SJSA1 (cell line): ENCODE data around the gene ZNF831. TPM values are rescaled to one million over a fixed set of nuclear protein-coding genes. Genes with fewer than 3 reads are reported as not detected.

Experiments used
- DNase-seq, 2 experiments: peaks; one replicate each; pipeline ENCODE4 v3.0.0-alpha.2; 2015 to 2020; ENCODE audit warnings: low spot score in 2 of 2, low read depth in 1 of 2
- H3K27ac ChIP-seq: fragments of 250-450 bp; sonication (Bioruptor Pico); 2 replicates; pipeline ENCODE4 v1.5.1; 2020; ENCODE audit warnings: mild to moderate bottlenecking, moderate library complexity
- H3K27me3 ChIP-seq: fragments of 250-450 bp; sonication (Bioruptor Pico); replicated peaks from 2 replicates; pipeline ENCODE4 v1.5.1; 2020; ENCODE audit warnings: mild to moderate bottlenecking, moderate library complexity
- H3K36me3 ChIP-seq: fragments of 250-450 bp; sonication (Bioruptor Pico); 2 replicates; pipeline ENCODE4 v1.5.1; 2020; ENCODE audit warnings: mild to moderate bottlenecking
- H3K4me1 ChIP-seq: fragments of 250-450 bp; sonication (Bioruptor Pico); replicated peaks from 2 replicates; pipeline ENCODE4 v1.6.1; 2021; ENCODE audit warnings: mild to moderate bottlenecking
- H3K4me3 ChIP-seq: fragments of 250-450 bp; sonication (Bioruptor Pico); 2 replicates; pipeline ENCODE4 v1.5.1; 2020; ENCODE audit warnings: mild to moderate bottlenecking
- H3K9me3 ChIP-seq: fragments of 250-450 bp; sonication (Bioruptor Pico); replicated peaks from 2 replicates; pipeline ENCODE4 v1.5.1; 2020; ENCODE audit warnings: mild to moderate bottlenecking
- total RNA-seq: library from RNA; depleted of rRNA; stranded (reverse); fragments of >200 nt; shearing (Covaris generic); gene quantifications from 2 replicates; pipeline ENCODE4 v1.2.3, GENCODE V29; 2014

Gene ZNF831
- total RNA-seq, 1 experiment from 2014 or later: not detected

GRCh38 chr20:59131551-59132285 lies 31.9 kb upstream of the ZNF831 start:
- Histone ChIP-seq H3K9me3 (no peaks in the 10 kb centered on the region), H3K36me3 (no peaks in the 10 kb centered on the region), H3K4me3 (no peak overlapping the region), H3K27ac (no peak overlapping the region), H3K4me1 (no peaks in the 10 kb centered on the region), H3K27me3 (no peaks in the 10 kb centered on the region)
- DNase-seq: no peak

GRCh38 chr20:59134182-59134581 lies 29.4 kb upstream of the ZNF831 start:
- H3K9me3 ChIP-seq: no peaks in the 10 kb centered on the region
- H3K4me3 ChIP-seq: no peak overlapping the region
- no peaks in the 10 kb centered on the region for H3K36me3 ChIP-seq
- H3K27me3 ChIP-seq: no peaks in the 10 kb centered on the region
- no peak for DNase-seq
- H3K27ac ChIP-seq: no peak overlapping the region
- no peaks in the 10 kb centered on the region for H3K4me1 ChIP-seq

- no peak for DNase-seq
- Histone ChIP-seq H3K36me3 (no peaks in the 10 kb centered on the region), H3K9me3 (no peaks in the 10 kb centered on the region), H3K27ac (no peak overlapping the region), H3K27me3 (no peaks in the 10 kb centered on the region), H3K4me3 (no peak overlapping the region), H3K4me1 (no peaks in the 10 kb centered on the region)
Observed at GRCh38 chr20:59135093-59135492, 28.5 kb upstream of the ZNF831 start.

- Histone ChIP-seq H3K27me3 (no peaks in the 10 kb centered on the region), H3K4me3 (no peak overlapping the region), H3K27ac (no peak overlapping the region), H3K9me3 (no peaks in the 10 kb centered on the region), H3K36me3 (no peaks in the 10 kb centered on the region), H3K4me1 (no peaks in the 10 kb centered on the region)
- no peak for DNase-seq
Observed at GRCh38 chr20:59136027-59136426, 27.6 kb upstream of the ZNF831 start.

- H3K4me3 ChIP-seq: no peak overlapping the region
- H3K4me1 ChIP-seq: no peaks in the 10 kb centered on the region
- no peak for DNase-seq
- 0 out of 2 replicates have a peak, but pooled peaks cover 2% of the 10 kb centered on the region for H3K27me3 ChIP-seq
- no peak overlapping the region for H3K27ac ChIP-seq
- H3K36me3 ChIP-seq: no peaks in the 10 kb centered on the region
- H3K9me3 ChIP-seq: no peaks in the 10 kb centered on the region
Observed at GRCh38 chr20:59137532-59137931, 26.1 kb upstream of the ZNF831 start.

- Histone ChIP-seq H3K27me3 (0 out of 2 replicates have a peak, but pooled peaks cover 3% of the 10 kb centered on the region), H3K9me3 (no peaks in the 10 kb centered on the region), H3K4me3 (no peak overlapping the region), H3K4me1 (no peaks in the 10 kb centered on the region), H3K36me3 (no peaks in the 10 kb centered on the region), H3K27ac (no peak overlapping the region)
- no peak for DNase-seq
Observed at GRCh38 chr20:59138114-59138748, 25.4 kb upstream of the ZNF831 start.

- Histone ChIP-seq H3K4me3 (no peak overlapping the region), H3K27me3 (0 out of 2 replicates have a peak, but pooled peaks cover 3% of the 10 kb centered on the region), H3K4me1 (no peaks in the 10 kb centered on the region), H3K9me3 (no peaks in the 10 kb centered on the region), H3K36me3 (no peaks in the 10 kb centered on the region), H3K27ac (no peak overlapping the region)
- DNase-seq: no peak
Observed at GRCh38 chr20:59139998-59140397, 23.6 kb upstream of the ZNF831 start.

GRCh38 chr20:59141818-59142581 lies 21.6 kb upstream of the ZNF831 start:
- H3K27ac ChIP-seq: no peak overlapping the region
- H3K4me3 ChIP-seq: no peak overlapping the region
- no peaks in the 10 kb centered on the region for H3K36me3 ChIP-seq
- H3K4me1 ChIP-seq: no peaks in the 10 kb centered on the region
- no peaks in the 10 kb centered on the region for H3K9me3 ChIP-seq
- H3K27me3 ChIP-seq: peaks cover 3% of the 10 kb centered on the region; the same call in 1 of the 2 replicates
- no peak for DNase-seq

GRCh38 chr20:59143326-59143725 lies 20.3 kb upstream of the ZNF831 start:
- H3K4me1 ChIP-seq: no peaks in the 10 kb centered on the region
- no peak for DNase-seq
- no peaks in the 10 kb centered on the region for H3K9me3 ChIP-seq
- peaks cover 3% of the 10 kb centered on the region; the same call in 1 of the 2 replicates for H3K27me3 ChIP-seq
- no peak overlapping the region for H3K27ac ChIP-seq
- H3K4me3 ChIP-seq: no peak overlapping the region
- no peaks in the 10 kb centered on the region for H3K36me3 ChIP-seq

- H3K36me3 ChIP-seq: no peaks in the 10 kb centered on the region
- no peaks in the 10 kb centered on the region for H3K9me3 ChIP-seq
- no peaks in the 10 kb centered on the region for H3K4me1 ChIP-seq
- H3K27ac ChIP-seq: no peak overlapping the region
- DNase-seq: no peak
- peaks cover 3% of the 10 kb centered on the region; the same call in 1 of the 2 replicates for H3K27me3 ChIP-seq
- no peak overlapping the region for H3K4me3 ChIP-seq
Observed at GRCh38 chr20:59144179-59144830, 19.3 kb upstream of the ZNF831 start.

- H3K4me1 ChIP-seq: no peaks in the 10 kb centered on the region
- peaks cover 5% of the 10 kb centered on the region; the same call in 1 of the 2 replicates for H3K27me3 ChIP-seq
- no peaks in the 10 kb centered on the region for H3K36me3 ChIP-seq
- no peak for DNase-seq
- no peak overlapping the region for H3K4me3 ChIP-seq
- H3K27ac ChIP-seq: no peak overlapping the region
- no peaks in the 10 kb centered on the region for H3K9me3 ChIP-seq
Observed at GRCh38 chr20:59144831-59145196, 18.8 kb upstream of the ZNF831 start.

GRCh38 chr20:59145247-59145923 lies 18.2 kb upstream of the ZNF831 start:
- Histone ChIP-seq H3K4me3 (no peak overlapping the region), H3K36me3 (no peaks in the 10 kb centered on the region), H3K4me1 (no peaks in the 10 kb centered on the region), H3K27me3 (peaks cover 11% of the 10 kb centered on the region), H3K27ac (no peak overlapping the region), H3K9me3 (no peaks in the 10 kb centered on the region)
- DNase-seq: no peak
